ENCODE measurements around the gene DNAJC17. TPM values are rescaled to one million over a fixed set of nuclear protein-coding genes. Genes with fewer than 3 reads are reported as not detected.

The DNAJC17 gene
- total RNA-seq, 1 experiment from 2014 or later, result 39.3 TPM

GRCh38 chr15:40844696-40845030, 37.4 kb upstream of the DNAJC17 start:
- no peak; the same call in 1 of the 2 replicates for ATAC-seq
- Histone ChIP-seq H3K9me3 (ENCODE audit: control insufficient read depth, insufficient read depth, low read depth, low read length) (no peaks in the 10 kb centered on the region), H3K27me3 (ENCODE audit: control insufficient read depth, insufficient read depth, low read length) (peaks cover 5% of the 10 kb centered on the region; the same call in 1 of the 2 replicates), H3K27ac (ENCODE audit: low read length) (no peak overlapping the region), H3K4me3 (ENCODE audit: low read depth in 2 of 2, low read length in 2 of 2) (peak overlapping the region; percentile 43 to 53), H3K4me1 (ENCODE audit: control insufficient read depth, insufficient read depth, low read length) (peaks cover 3% of the 10 kb centered on the region; the same call in 1 of the 2 replicates), H3K36me3 (ENCODE audit: control insufficient read depth, insufficient read depth, low read length) (peaks cover 2% of the 10 kb centered on the region; the same call in 1 of the 2 replicates)
- POLR2A ChIA-PET, result no interaction called here
- in situ Hi-C loops (cut with HindIII; ENCODE audit: low pct_unique_long_range_greater_than_20kb, low sequenced_read_pairs), result no loop called here
- no peak for DNase-seq (ENCODE audit: low read depth, low spot score)
- BruUV-seq (replicated peaks), result no TSS peak
- TF ChIP-seq TCF7L2 (IDR thresholded peaks at IDR 0.05; ENCODE audit: low read depth, low read length) (no peak), SIN3A (IDR thresholded peaks at IDR 0.05; ENCODE audit: borderline replicate concordance, insufficient read depth, low read depth, low read length) (no peak), POLR2AphosphoS5 (IDR thresholded peaks at IDR 0.05; ENCODE audit: low read depth, low read length) (no peak)
- TF ChIP-seq, protein P1, sequence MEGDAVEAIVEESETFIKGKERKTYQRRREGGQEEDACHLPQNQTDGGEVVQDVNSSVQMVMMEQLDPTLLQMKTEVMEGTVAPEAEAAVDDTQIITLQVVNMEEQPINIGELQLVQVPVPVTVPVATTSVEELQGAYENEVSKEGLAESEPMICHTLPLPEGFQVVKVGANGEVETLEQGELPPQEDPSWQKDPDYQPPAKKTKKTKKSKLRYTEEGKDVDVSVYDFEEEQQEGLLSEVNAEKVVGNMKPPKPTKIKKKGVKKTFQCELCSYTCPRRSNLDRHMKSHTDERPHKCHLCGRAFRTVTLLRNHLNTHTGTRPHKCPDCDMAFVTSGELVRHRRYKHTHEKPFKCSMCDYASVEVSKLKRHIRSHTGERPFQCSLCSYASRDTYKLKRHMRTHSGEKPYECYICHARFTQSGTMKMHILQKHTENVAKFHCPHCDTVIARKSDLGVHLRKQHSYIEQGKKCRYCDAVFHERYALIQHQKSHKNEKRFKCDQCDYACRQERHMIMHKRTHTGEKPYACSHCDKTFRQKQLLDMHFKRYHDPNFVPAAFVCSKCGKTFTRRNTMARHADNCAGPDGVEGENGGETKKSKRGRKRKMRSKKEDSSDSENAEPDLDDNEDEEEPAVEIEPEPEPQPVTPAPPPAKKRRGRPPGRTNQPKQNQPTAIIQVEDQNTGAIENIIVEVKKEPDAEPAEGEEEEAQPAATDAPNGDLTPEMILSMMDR (IDR thresholded peaks at IDR 0.05), result no peak
- TF ChIP-seq, protein P2, sequence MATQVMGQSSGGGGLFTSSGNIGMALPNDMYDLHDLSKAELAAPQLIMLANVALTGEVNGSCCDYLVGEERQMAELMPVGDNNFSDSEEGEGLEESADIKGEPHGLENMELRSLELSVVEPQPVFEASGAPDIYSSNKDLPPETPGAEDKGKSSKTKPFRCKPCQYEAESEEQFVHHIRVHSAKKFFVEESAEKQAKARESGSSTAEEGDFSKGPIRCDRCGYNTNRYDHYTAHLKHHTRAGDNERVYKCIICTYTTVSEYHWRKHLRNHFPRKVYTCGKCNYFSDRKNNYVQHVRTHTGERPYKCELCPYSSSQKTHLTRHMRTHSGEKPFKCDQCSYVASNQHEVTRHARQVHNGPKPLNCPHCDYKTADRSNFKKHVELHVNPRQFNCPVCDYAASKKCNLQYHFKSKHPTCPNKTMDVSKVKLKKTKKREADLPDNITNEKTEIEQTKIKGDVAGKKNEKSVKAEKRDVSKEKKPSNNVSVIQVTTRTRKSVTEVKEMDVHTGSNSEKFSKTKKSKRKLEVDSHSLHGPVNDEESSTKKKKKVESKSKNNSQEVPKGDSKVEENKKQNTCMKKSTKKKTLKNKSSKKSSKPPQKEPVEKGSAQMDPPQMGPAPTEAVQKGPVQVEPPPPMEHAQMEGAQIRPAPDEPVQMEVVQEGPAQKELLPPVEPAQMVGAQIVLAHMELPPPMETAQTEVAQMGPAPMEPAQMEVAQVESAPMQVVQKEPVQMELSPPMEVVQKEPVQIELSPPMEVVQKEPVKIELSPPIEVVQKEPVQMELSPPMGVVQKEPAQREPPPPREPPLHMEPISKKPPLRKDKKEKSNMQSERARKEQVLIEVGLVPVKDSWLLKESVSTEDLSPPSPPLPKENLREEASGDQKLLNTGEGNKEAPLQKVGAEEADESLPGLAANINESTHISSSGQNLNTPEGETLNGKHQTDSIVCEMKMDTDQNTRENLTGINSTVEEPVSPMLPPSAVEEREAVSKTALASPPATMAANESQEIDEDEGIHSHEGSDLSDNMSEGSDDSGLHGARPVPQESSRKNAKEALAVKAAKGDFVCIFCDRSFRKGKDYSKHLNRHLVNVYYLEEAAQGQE (IDR thresholded peaks at IDR 0.05; ENCODE audit: insufficient read depth in 1 of 2, low read depth in 2 of 2, low read length in 1 of 2), result no peak
- intact Hi-C loops (cut with micrococcal nuclease; ENCODE audit: unreplicated experiment), result no loop called here
- CTCF ChIA-PET, result interaction anchor here (1.1 kb wide), 1 partner anchor 14 kb away, joined by 3 read pairs; no protein-coding TSS in a partner anchor

- H3K9me3 ChIP-seq (ENCODE audit: control insufficient read depth, insufficient read depth, low read depth, low read length), result no peaks in the 10 kb centered on the region
- H3K27me3 ChIP-seq (ENCODE audit: control insufficient read depth, insufficient read depth, low read length), result peaks cover 5% of the 10 kb centered on the region; the same call in 1 of the 2 replicates
- no peak within 1 kb of the TSS for H3K27ac ChIP-seq (ENCODE audit: low read length)
- peaks cover 3% of the 10 kb centered on the region; the same call in 1 of the 2 replicates for H3K4me1 ChIP-seq (ENCODE audit: control insufficient read depth, insufficient read depth, low read length)
- ATAC-seq (peak; percentile 43), DNase-seq (ENCODE audit: low read depth, low spot score) (no peak)
- intact Hi-C loops (cut with micrococcal nuclease; ENCODE audit: unreplicated experiment), result no loop called here
- TF ChIP-seq, protein P1 (IDR thresholded peaks at IDR 0.05), result no peak
- TF ChIP-seq POLR2AphosphoS5 (IDR thresholded peaks at IDR 0.05; ENCODE audit: low read depth, low read length) (no peak), SIN3A (IDR thresholded peaks at IDR 0.05; ENCODE audit: borderline replicate concordance, insufficient read depth, low read depth, low read length) (no peak), TCF7L2 (IDR thresholded peaks at IDR 0.05; ENCODE audit: low read depth, low read length) (no peak)
- TF ChIP-seq, protein P2 (IDR thresholded peaks at IDR 0.05; ENCODE audit: insufficient read depth in 1 of 2, low read depth in 2 of 2, low read length in 1 of 2), result no peak
- POLR2A ChIA-PET, result no interaction called here
- no TSS peak for BruUV-seq (replicated peaks)
- in situ Hi-C loops (cut with HindIII; ENCODE audit: low pct_unique_long_range_greater_than_20kb, low sequenced_read_pairs), result no loop called here
- H3K36me3 ChIP-seq (ENCODE audit: control insufficient read depth, insufficient read depth, low read length), result peaks cover 2% of the 10 kb centered on the region; the same call in 1 of the 2 replicates
- CTCF ChIA-PET, result interaction anchor here (1.1 kb wide), 1 partner anchor 13 kb away, joined by 3 read pairs; no protein-coding TSS in a partner anchor
- peak within 1 kb of the TSS; percentile 43 to 53 for H3K4me3 ChIP-seq (ENCODE audit: low read depth in 2 of 2, low read length in 2 of 2)
Measured at GRCh38 chr15:40843885-40844695, 36.8 kb upstream of the DNAJC17 start, which contains the start of gene SPINT1. SPINT1 (plus strand) TSS chr15:40844048; CDS start chr15:40844555, 507 bp downstream.
